Naive thymus-derived CD4-positive, alpha-beta T cell (primary cell): ENCODE results near the gene NOL12. TPM values are rescaled to one million over a fixed set of nuclear protein-coding genes. Genes with fewer than 3 reads are reported as not detected.
"Not testable (repeated sequence)": the region's sequence is repeated elsewhere in the genome, so short reads cannot be mapped to it uniquely, and the experiment has no call there.

Source experiments
- ATAC-seq: fragments of 150-1000 bp; cut with Tn5 transposase; 2 replicates; pipeline ENCODE4 v1.10.0; 2021; ENCODE audit warnings: mild to moderate bottlenecking, moderate library complexity
- CTCF ChIA-PET: fragments of 350-600 bp; sonication (Branson Sonifier 250); formaldehyde crosslinking; loops from one replicate; lab custom pipeline; 2021; ENCODE audit warnings: antibody characterized with exemption; lab: Charles Lee
- POLR2A ChIA-PET: fragments of 350-600 bp; sonication (Branson Sonifier 250); formaldehyde crosslinking; loops from one replicate; lab custom pipeline; 2021; ENCODE audit warnings: antibody characterized with exemption, inconsistent platforms; lab: Charles Lee
- DNase-seq, 9 donors: peaks; one replicate each; pipeline versions ENCODE4 v3.0.0 to v3.0.0-alpha.2; 2020 to 2022; ENCODE audit warnings: mixed read lengths in 1 of 9
- H3K27ac ChIP-seq: one replicate; pipeline ENCODE4 v1.7.0; 2013; ENCODE audit warnings: mild to moderate bottlenecking, low read depth, low read length, moderate library complexity
- H3K27me3 ChIP-seq, 2 donors: one replicate each; pipeline ENCODE4 v1.7.0; 2013; ENCODE audit warnings: low read length in 2 of 2, mild to moderate bottlenecking in 2 of 2, moderate library complexity in 2 of 2; ENCODE audit not compliant: control insufficient read depth in 2 of 2, insufficient read depth in 2 of 2
- H3K36me3 ChIP-seq, 3 experiments: 1 replicate in 2 of 3; 2 replicates in 1 of 3; pipeline ENCODE4 v1.7.0; 2013; ENCODE audit warnings: low read length in 3 of 3, mild to moderate bottlenecking in 3 of 3, moderate library complexity in 1 of 3; ENCODE audit not compliant: insufficient read depth in 3 of 3, control insufficient read depth in 2 of 3
- H3K4me1 ChIP-seq, 2 donors: one replicate each; pipeline ENCODE4 v1.7.0; 2013; ENCODE audit warnings: low read length in 2 of 2, mild to moderate bottlenecking in 2 of 2, moderate library complexity in 1 of 2; ENCODE audit not compliant: control insufficient read depth in 2 of 2, insufficient read depth in 2 of 2
- H3K4me3 ChIP-seq: 2 replicates; pipeline ENCODE4 v1.7.0; 2013; ENCODE audit warnings: mild to moderate bottlenecking, low read length
- H3K9me3 ChIP-seq, 3 experiments: 1 replicate in 2 of 3; 2 replicates in 1 of 3; pipeline ENCODE4 v1.7.0; 2013; ENCODE audit warnings: low read length in 3 of 3; ENCODE audit not compliant: control insufficient read depth in 2 of 3
- H3K27ac Mint-ChIP-seq, 9 donors: one replicate each; pipeline ENCODE4 v1.8.0; 2020 to 2022; ENCODE audit warnings: mixed read lengths in 9 of 9, mild to moderate bottlenecking in 8 of 9, moderate library complexity in 5 of 9, inconsistent platforms in 2 of 9
- H3K27me3 Mint-ChIP-seq, 5 donors: one replicate each; pipeline ENCODE4 v1.8.0; 2021 to 2022; ENCODE audit warnings: mixed read lengths in 5 of 5, mild to moderate bottlenecking in 1 of 5
- H3K36me3 Mint-ChIP-seq, 5 donors: one replicate each; pipeline ENCODE4 v1.8.0; 2020 to 2022; ENCODE audit warnings: mixed read lengths in 5 of 5, mild to moderate bottlenecking in 3 of 5, inconsistent platforms in 1 of 5
- H3K4me1 Mint-ChIP-seq, 7 donors: one replicate each; pipeline ENCODE4 v1.8.0; 2020 to 2022; ENCODE audit warnings: mixed read lengths in 7 of 7, mild to moderate bottlenecking in 3 of 7, inconsistent platforms in 1 of 7
- H3K4me3 Mint-ChIP-seq, 10 donors: one replicate each; pipeline ENCODE4 v1.8.0; 2020 to 2022; ENCODE audit warnings: mild to moderate bottlenecking in 10 of 10, mixed read lengths in 10 of 10, moderate library complexity in 6 of 10, inconsistent platforms in 2 of 10
- H3K9me3 Mint-ChIP-seq, 11 donors: one replicate each; pipeline ENCODE4 v1.8.0; 2020 to 2022; ENCODE audit warnings: mixed read lengths in 11 of 11, mild to moderate bottlenecking in 4 of 11, inconsistent platforms in 1 of 11, moderate library complexity in 1 of 11
- intact Hi-C, 2 donors: fragments of 100-400 bp; cut with micrococcal nuclease; formaldehyde crosslinking; loops; one replicate each; pipeline ENCODE4 v1.15.1; 2023
- polyA plus RNA-seq, 2 donors: library from polyadenylated mRNA; unstranded; fragments of 300-500 nt; fragmentation: Illumina TruSeq; gene quantifications; one replicate each; pipeline ENCODE4 v1.2.3, GENCODE V29; 2021
- total RNA-seq, 6 experiments: library from RNA in 5 of 6; stranded (reverse) in 5 of 6; gene quantifications; 1 replicate in 5 of 6; 2 replicates in 1 of 6; pipeline ENCODE4 v1.2.3 and lab custom pipeline; 2021 to 2026

NOL12 gene
- total and polyA plus RNA-seq, 7 experiments from 2014 or later: 32.8 to 52.5 (median 45.3) TPM

GRCh38 chr22:37715760-37716159 is 29.6 kb downstream of the NOL12 start:
- CTCF ChIA-PET: no interaction called here
- ATAC-seq: no peak
- no peak for DNase-seq
- Histone ChIP-seq H3K4me1 (no peaks in the 10 kb centered on the region), H3K4me3 (no peak overlapping the region), H3K27ac (no peak overlapping the region), H3K9me3 (no peaks in the 10 kb centered on the region), H3K36me3 (peaks cover 0 to 1% (median 0%) of the 10 kb centered on the region in 3 experiments), H3K27me3 (no peaks in the 10 kb centered on the region)
- H3K27ac Mint-ChIP-seq: no peak overlapping the region
- no peaks in the 10 kb centered on the region for H3K27me3 Mint-ChIP-seq
- no peaks in the 10 kb centered on the region for H3K9me3 Mint-ChIP-seq
- intact Hi-C loops: no loop called here
- H3K4me1 Mint-ChIP-seq: peaks cover 0 to 2% (median 0%) of the 10 kb centered on the region in 7 donors
- POLR2A ChIA-PET: interaction anchor here (0.6 kb wide), 1 partner anchor 1179 kb away, joined by 4 read pairs; no protein-coding TSS in a partner anchor
- H3K36me3 Mint-ChIP-seq: peaks cover 0 to 15% (median 7%) of the 10 kb centered on the region in 5 donors
- no peak overlapping the region for H3K4me3 Mint-ChIP-seq

GRCh38 chr22:37716708-37717107 is 30.6 kb downstream of the NOL12 start:
- Mint-ChIP-seq H3K27ac (no peak overlapping the region), H3K4me3 (no peak overlapping the region), H3K36me3 (peaks cover 0 to 15% (median 7%) of the 10 kb centered on the region in 5 donors), H3K4me1 (peaks cover 0 to 2% (median 0%) of the 10 kb centered on the region in 7 donors), H3K9me3 (no peaks in the 10 kb centered on the region), H3K27me3 (no peaks in the 10 kb centered on the region)
- ChIA-PET CTCF (no interaction called here), POLR2A (no interaction called here)
- Histone ChIP-seq H3K4me1 (no peaks in the 10 kb centered on the region), H3K36me3 (no peaks in the 10 kb centered on the region), H3K4me3 (no peak overlapping the region), H3K9me3 (no peaks in the 10 kb centered on the region), H3K27ac (no peak overlapping the region), H3K27me3 (no peaks in the 10 kb centered on the region)
- no peak for DNase-seq
- intact Hi-C loops: no loop called here
- no peak for ATAC-seq

- H3K4me1 Mint-ChIP-seq, H3K27ac Mint-ChIP-seq, POLR2A ChIA-PET: not testable (repeated sequence)
These were observed 31.1 kb downstream of the NOL12 start for GRCh38 chr22:37717235-37717634.

GRCh38 chr22:37717746-37718305 is 31.7 kb downstream of the NOL12 start:
- intact Hi-C loops, H3K4me3 Mint-ChIP-seq, DNase-seq, H3K36me3 ChIP-seq, H3K27me3 ChIP-seq, H3K9me3 Mint-ChIP-seq, H3K27me3 Mint-ChIP-seq, ATAC-seq, H3K9me3 ChIP-seq, H3K4me3 ChIP-seq, POLR2A ChIA-PET, H3K27ac ChIP-seq, H3K4me1 Mint-ChIP-seq, CTCF ChIA-PET, H3K27ac Mint-ChIP-seq, H3K4me1 ChIP-seq: not testable (repeated sequence)
- peaks cover 0 to 15% (median 7%) of the 10 kb centered on the region in 5 donors for H3K36me3 Mint-ChIP-seq

More at GRCh38 chr22:37717235-37717634, 31.1 kb downstream of the NOL12 start:
- H3K4me3 Mint-ChIP-seq, H3K4me1 ChIP-seq, H3K36me3 ChIP-seq, H3K4me3 ChIP-seq, H3K27me3 Mint-ChIP-seq, H3K9me3 ChIP-seq, H3K9me3 Mint-ChIP-seq, CTCF ChIA-PET, intact Hi-C loops, DNase-seq, H3K27me3 ChIP-seq, ATAC-seq, H3K27ac ChIP-seq: not testable (repeated sequence)
- H3K36me3 Mint-ChIP-seq: peaks cover 0 to 15% (median 7%) of the 10 kb centered on the region in 5 donors

GRCh38 chr22:37725551-37726240 is 39.6 kb downstream of the NOL12 start:
- no peak overlapping the region for H3K27ac Mint-ChIP-seq
- ChIA-PET POLR2A (no interaction called here), CTCF (no interaction called here)
- no peaks in the 10 kb centered on the region for H3K9me3 ChIP-seq
- H3K4me3 Mint-ChIP-seq: no peak overlapping the region
- no peak for ATAC-seq
- peaks cover 0 to 6% (median 0%) of the 10 kb centered on the region in 3 experiments for H3K36me3 ChIP-seq
- H3K27me3 Mint-ChIP-seq: no peaks in the 10 kb centered on the region
- no peak for DNase-seq
- H3K9me3 Mint-ChIP-seq: peaks cover 0 to 2% (median 0%) of the 10 kb centered on the region in 11 donors
- H3K27me3 ChIP-seq: no peaks in the 10 kb centered on the region
- H3K27ac ChIP-seq: no peak overlapping the region
- H3K4me3 ChIP-seq: no peak overlapping the region
- H3K36me3 Mint-ChIP-seq: peaks cover 0 to 19% (median 6%) of the 10 kb centered on the region in 5 donors
- intact Hi-C loops: no loop called here
- peaks cover 0 to 3% (median 0%) of the 10 kb centered on the region in 7 donors for H3K4me1 Mint-ChIP-seq
- no peaks in the 10 kb centered on the region for H3K4me1 ChIP-seq

- H3K4me3 ChIP-seq: no peak overlapping the region
- H3K36me3 Mint-ChIP-seq: peaks cover 0 to 19% (median 6%) of the 10 kb centered on the region in 5 donors
- H3K4me3 Mint-ChIP-seq: no peak overlapping the region
- no peaks in the 10 kb centered on the region for H3K27me3 Mint-ChIP-seq
- DNase-seq: no peak
- no peaks in the 10 kb centered on the region for H3K4me1 ChIP-seq
- peaks cover 0 to 3% (median 0%) of the 10 kb centered on the region in 7 donors for H3K4me1 Mint-ChIP-seq
- H3K9me3 Mint-ChIP-seq: peaks cover 0 to 2% (median 0%) of the 10 kb centered on the region in 11 donors
- no peaks in the 10 kb centered on the region for H3K9me3 ChIP-seq
- peak overlapping the region in 1 of 9 donors; percentile 55 for H3K27ac Mint-ChIP-seq
- peaks cover 0 to 6% (median 0%) of the 10 kb centered on the region in 3 experiments for H3K36me3 ChIP-seq
- ATAC-seq: no peak
- ChIA-PET POLR2A (interaction anchor here (0.6 kb wide), 1 partner anchor 55 kb away, joined by 3 read pairs; no protein-coding TSS in a partner anchor), CTCF (no interaction called here)
- no peaks in the 10 kb centered on the region for H3K27me3 ChIP-seq
- intact Hi-C loops: no loop called here
- H3K27ac ChIP-seq: no peak overlapping the region
These were observed 40.2 kb downstream of the NOL12 start for GRCh38 chr22:37726241-37726887.
